GM21737 (cell line): Measurements from ENCODE around the gene C4B.
"Not testable (repeated sequence)": the region's sequence is repeated elsewhere in the genome, so short reads cannot be mapped to it uniquely, and the experiment has no call there.

Experiments
- ATAC-seq: cut with Tn5 transposase; IDR thresholded peaks from one replicate; pipeline ENCODE4 v1.9.1; 2021; ENCODE audit warnings: mild to moderate bottlenecking, moderate library complexity; ENCODE audit not compliant: unreplicated experiment

Gene C4B

DNA sequence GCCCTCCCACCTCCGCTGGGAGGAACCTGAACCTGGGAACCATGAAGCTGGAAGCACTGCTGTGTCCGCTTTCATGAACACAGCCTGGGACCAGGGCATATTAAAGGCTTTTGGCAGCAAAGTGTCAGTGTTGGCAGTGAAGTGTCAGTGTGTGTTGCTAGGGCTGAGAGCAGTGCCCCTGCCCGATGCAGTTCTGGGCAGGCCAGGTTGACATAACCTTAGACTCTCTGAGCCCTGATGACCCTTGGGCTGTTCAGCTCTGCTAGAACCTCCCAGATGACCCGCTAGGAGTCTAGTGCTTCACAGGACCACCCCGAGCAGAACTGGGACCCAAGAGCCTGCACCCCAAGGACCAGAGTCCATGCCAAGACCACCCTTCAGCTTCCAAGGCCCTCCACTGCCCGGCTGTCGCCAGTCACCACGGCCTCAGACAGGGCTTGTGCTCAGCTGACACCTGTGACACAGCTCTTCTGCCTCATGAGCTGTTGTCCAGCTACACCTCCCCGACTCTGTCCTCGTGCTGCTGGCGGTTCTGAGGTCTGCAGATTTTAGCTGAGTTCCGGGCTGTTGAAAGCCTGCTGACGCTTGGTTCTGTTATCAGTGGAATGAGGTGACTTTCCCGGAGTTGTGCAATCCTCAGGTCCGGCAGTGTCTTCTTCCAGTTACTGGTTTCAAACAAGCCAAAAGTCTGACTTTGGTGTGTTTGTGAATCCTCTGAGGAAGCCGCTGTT lies 20.9 kb downstream of the C4B start:
- ATAC-seq: not testable (repeated sequence)

DNA sequence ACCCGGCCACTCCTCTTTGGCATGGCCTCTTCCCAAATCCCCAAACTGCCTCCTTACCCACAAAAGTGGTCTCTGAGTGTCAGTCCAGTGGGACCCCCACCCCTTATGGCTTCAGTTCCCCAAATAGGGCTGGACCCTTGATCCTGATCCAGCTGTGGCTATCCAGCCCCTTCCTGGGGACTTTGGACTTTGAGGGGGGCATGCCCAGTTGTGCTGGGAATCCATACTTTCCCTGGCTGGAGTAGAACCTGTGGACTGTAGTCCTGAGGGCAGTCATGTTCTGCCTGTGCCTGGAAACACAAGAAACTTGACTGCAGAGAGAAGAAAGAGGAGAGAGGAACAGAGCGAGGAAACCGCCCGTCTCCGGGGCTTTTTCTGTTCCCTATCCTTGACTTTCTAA lies 22.5 kb downstream of the C4B start:
- ATAC-seq: not testable (repeated sequence)

DNA sequence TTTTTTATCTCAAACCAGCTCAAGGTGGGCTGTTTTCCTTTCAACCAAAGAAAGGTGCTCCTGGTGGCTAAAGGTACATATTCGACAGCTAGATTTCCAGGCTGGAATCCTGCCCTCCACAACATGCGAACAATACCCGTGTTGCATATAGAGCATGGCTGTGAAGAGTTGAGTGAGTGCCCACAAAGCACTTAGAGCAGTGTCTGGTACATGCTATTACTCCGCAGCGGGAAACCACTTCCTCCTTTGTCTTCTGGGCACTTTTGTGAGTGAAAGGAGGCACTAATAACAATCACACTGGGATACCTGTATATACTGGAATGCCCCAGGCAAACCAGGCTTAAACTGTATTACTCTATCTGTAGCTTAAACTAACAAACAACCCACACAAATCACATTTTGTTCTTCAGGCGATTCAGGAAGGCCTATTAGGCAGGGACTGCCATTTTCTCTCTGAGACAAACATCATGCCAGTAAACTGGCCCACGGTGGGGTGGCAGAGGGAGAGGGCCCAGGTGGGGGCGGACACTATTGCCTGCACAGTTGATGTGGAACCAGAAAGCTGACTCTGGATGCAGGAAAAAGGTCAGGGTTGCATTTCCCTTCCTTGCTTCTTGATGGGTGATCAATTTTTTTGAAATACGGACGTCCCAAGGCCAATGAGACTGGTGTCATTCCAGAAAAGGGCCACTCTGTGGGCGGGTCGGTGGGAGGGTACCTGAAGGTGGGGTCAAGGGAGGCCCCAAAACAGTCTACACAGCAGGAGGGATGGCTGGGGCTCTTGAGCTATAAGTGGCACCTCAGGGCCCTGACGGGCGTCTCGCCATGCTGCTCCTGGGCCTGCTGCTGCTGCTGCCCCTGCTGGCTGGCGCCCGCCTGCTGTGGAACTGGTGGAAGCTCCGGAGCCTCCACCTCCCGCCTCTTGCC lies 23.3 kb downstream of the C4B start, which contains the start of gene CYP21A2:
Gene CYP21A2 (plus strand): TSS at position 818 of the 927 bp plus-strand sequence. CDS start 8 bp downstream, at position 826.
- not testable (repeated sequence) for ATAC-seq

DNA sequence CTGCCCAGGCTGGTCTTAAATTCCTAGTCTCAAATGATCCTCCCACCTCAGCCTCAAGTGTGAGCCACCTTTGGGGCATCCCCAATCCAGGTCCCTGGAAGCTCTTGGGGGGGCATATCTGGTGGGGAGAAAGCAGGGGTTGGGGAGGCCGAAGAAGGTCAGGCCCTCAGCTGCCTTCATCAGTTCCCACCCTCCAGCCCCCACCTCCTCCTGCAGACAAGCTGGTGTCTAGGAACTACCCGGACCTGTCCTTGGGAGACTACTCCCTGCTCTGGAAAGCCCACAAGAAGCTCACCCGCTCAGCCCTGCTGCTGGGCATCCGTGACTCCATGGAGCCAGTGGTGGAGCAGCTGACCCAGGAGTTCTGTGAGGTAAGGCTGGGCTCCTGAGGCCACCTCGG lies 24.3 kb downstream of the C4B start:
- not testable (repeated sequence) for ATAC-seq

DNA sequence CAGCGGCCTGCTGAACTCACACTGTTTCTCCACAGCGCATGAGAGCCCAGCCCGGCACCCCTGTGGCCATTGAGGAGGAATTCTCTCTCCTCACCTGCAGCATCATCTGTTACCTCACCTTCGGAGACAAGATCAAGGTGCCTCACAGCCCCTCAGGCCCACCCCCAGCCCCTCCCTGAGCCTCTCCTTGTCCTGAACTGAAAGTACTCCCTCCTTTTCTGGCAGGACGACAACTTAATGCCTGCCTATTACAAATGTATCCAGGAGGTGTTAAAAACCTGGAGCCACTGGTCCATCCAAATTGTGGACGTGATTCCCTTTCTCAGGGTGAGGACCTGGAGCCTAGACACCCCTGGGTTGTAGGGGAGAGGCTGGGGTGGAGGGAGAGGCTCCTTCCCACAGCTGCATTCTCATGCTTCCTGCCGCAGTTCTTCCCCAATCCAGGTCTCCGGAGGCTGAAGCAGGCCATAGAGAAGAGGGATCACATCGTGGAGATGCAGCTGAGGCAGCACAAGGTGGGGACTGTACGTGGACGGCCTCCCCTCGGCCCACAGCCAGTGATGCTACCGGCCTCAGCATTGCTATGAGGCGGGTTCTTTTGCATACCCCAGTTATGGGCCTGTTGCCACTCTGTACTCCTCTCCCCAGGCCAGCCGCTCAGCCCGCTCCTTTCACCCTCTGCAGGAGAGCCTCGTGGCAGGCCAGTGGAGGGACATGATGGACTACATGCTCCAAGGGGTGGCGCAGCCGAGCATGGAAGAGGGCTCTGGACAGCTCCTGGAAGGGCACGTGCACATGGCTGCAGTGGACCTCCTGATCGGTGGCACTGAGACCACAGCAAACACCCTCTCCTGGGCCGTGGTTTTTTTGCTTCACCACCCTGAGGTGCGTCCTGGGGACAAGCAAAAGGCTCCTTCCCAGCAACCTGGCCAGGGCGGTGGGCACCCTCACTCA lies 25.0 kb downstream of the C4B start:
- ATAC-seq: not testable (repeated sequence)

DNA sequence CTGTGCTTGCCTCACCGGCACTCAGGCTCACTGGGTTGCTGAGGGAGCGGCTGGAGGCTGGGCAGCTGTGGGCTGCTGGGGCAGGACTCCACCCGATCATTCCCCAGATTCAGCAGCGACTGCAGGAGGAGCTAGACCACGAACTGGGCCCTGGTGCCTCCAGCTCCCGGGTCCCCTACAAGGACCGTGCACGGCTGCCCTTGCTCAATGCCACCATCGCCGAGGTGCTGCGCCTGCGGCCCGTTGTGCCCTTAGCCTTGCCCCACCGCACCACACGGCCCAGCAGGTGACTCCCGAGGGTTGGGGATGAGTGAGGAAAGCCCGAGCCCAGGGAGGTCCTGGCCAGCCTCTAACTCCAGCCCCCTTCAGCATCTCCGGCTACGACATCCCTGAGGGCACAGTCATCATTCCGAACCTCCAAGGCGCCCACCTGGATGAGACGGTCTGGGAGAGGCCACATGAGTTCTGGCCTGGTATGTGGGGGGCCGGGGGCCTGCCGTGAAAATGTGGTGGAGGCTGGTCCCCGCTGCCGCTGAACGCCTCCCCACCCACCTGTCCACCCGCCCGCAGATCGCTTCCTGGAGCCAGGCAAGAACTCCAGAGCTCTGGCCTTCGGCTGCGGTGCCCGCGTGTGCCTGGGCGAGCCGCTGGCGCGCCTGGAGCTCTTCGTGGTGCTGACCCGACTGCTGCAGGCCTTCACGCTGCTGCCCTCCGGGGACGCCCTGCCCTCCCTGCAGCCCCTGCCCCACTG lies 25.9 kb downstream of the C4B start:
- ATAC-seq: not testable (repeated sequence)

DNA sequence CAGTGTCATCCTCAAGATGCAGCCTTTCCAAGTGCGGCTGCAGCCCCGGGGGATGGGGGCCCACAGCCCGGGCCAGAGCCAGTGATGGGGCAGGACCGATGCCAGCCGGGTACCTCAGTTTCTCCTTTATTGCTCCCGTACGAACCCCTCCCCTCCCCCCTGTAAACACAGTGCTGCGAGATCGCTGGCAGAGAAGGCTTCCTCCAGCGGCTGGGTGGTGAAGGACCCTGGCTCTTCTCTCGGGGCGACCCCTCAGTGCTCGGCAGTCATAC lies 26.4 kb downstream of the C4B start:
- ATAC-seq: not testable (repeated sequence)

DNA sequence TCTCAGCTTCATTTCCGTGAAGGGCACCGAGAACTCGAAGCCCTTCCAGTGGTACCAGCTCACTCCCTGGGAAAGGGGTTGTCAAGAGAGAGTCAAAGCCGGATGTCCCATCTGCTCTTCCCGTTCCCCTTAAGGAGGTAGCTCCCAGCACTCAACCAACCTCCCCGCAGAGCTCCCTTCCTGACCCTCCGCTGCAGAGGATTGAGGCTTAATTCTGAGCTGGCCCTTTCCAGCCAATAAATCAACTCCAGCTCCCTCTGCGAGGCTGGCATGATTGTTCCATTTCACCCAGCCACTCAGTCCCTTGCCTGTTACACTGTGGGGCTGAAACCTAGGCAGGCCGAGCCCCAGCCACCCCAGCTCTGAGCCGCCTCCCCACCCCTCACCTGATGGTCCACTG lies 26.8 kb downstream of the C4B start:
- not testable (repeated sequence) for ATAC-seq

DNA sequence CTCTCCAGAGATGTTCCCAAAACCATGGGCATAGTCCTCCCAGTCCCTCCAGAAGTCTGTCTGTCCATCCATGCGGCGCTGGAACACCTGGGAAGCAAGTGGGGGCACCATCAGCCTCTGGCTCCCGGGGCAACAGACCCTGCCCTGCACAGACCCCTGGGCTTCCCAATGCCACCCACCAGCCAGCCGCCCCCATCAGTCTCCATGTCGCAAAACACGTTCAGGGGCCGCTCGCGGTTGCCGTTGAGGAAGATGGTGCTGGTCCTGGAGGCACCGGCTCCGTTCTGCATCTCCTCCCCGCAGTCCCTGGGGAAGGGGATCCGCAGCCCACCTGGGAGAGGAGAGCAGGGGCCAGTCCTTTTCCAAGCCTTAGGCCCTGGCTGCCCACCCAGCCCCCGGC lies 27.7 kb downstream of the C4B start:
- ATAC-seq: not testable (repeated sequence)

DNA sequence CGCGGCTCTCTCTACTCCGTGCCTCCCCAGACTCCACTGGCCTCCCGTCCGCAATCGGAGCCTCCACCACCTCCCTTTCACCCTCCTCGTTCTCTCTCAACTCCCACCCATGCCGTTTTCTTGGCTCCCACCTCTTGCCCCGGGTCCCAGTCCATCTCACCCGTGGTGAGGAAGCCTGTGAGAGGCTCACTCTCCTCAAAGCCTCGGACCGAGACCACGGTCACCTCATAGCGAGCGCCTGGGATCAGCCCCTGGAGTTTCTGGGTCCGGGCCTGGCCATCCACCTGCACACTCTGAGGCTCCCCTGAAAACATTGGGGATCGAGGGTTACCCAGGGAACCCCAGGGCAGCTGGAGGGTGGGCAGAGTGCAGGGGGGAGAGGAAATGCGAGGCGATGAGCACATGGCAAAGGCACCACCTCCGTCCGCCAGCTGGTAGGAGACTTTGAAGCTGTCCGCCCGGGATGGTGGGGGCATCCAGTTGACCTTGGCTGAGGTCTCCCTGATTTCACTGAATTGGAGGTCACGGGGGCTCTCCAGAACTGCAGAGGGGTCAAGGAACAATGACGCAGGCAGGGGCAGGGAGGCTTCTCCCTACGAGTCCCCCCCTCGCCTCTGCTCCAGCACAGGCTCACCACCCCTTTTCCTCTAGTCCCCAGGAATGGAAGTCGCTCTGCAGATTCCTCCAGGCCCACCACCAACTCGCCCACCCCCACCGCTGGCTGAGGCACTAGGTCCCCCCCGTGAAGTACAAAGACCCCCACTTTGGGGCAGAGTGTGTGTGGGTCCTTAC lies 29.2 kb downstream of the C4B start:
- not testable (repeated sequence) for ATAC-seq

DNA sequence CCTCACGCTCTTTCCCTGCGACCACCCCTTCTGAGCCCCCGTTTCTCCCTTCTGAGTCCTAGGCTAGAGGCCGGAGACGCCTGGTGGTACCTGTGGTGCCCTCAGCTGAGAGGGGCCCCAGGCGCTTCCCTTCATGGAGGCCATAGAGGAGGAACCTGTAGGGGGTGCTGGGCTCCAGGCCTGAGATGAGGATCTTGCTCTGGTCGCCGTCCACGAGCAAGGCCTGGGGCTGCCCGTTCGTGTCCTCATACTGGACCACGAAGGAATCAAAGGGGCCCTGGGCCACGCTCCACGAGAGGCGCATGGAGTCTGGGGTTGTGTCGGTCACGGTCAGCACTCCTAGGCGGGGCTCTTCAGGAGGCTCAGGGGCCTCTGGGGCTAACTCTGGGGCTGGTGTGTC lies 30.3 kb downstream of the C4B start:
- not testable (repeated sequence) for ATAC-seq

DNA sequence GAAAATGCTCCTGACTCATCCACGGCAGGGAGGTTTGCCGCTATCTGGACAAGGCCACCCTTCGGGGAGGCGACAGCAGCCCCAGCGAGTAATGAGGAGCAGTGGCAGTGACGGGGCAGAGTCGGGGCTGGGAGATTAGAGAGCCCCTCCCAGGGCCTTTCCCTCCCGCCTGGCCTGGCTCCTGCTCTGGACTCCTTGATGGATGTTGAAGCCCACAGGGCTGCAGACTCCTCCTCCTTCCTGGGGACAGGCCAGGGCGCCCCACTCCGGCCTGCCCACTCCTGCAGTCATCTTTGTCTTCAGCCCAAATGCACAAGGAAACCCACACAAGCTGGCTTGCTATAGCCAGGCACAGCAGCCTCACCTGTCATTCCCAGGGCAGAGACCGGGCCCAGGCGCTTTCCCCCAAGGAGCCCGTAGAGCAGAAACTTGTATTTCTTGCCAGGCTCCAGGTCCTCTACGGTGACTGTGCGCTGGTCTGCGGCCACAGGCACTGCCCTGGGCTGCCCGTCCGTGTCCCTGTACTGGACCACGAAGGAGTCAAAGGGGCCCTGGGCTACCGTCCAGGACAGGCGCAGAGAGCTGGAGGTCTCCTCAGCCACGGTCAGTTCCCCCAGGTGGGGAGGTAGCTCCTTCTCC lies 31.3 kb downstream of the C4B start:
- no peak for ATAC-seq

DNA sequence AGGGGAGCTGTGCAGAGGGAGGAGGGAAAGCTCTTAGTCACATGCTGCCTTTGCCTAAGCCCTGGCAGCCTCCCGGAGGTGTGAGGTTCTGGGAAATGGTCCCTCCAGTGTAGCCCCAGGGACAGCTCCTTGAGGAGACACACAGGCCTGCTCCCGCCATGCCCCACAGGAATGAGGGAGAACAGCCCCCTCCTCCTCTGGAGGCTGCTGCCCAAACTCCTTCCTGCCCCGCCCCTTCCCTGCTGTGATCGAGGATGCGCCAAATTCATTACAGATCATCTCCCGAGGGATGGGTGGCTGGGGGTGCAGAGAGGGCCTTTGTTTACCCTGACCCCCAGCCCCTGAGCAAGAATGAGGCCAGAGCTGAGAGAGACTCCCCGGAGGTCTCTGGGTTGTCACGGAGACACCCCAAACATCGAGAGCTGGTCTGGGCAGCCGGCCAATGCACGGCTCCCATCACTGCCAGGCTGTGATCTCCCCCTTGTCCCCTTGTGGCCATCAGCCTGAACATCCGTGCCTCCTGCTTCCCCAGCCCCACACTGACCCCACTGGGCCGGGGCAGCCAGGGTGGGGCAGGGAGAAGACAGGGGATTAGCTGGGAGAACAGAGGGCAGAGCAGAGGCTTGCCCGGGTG lies 32.0 kb downstream of the C4B start:
- no peak for ATAC-seq

DNA sequence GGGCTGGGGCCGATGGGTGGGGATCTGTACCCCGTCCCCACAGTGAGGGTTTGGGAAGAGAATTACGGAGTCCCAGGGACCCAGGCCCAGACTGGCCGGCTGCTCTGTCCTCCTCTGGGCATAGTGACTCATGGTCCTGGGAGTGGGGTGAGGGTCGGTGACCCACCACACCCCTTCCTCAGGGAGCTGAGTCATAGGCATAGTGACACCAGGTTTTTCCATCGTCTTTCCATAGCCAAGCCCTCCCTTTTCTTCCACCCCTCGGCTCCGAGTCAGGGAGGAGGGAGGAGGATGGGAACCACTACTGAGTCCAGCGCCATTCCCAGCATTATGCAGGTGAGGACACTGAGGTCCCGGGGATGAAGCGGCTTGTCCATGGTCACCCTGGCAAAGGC lies 32.5 kb downstream of the C4B start:
- ATAC-seq: no peak

DNA sequence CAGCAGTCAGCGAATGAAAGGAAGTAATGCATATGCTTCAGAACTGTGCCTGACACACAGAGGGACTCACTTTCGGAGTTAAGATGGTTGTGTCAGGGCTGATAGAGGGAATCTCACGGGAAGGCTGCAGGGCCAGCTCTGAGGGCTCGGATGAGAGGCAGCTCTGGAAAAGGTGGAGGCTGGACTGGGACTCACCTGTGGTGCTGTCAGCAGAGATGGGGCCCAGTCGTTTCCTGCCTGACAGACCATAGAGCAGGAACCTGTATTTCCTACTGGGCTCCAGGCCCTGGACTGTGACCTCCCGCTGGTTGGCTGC lies 32.9 kb downstream of the C4B start:
- ATAC-seq: no peak

DNA sequence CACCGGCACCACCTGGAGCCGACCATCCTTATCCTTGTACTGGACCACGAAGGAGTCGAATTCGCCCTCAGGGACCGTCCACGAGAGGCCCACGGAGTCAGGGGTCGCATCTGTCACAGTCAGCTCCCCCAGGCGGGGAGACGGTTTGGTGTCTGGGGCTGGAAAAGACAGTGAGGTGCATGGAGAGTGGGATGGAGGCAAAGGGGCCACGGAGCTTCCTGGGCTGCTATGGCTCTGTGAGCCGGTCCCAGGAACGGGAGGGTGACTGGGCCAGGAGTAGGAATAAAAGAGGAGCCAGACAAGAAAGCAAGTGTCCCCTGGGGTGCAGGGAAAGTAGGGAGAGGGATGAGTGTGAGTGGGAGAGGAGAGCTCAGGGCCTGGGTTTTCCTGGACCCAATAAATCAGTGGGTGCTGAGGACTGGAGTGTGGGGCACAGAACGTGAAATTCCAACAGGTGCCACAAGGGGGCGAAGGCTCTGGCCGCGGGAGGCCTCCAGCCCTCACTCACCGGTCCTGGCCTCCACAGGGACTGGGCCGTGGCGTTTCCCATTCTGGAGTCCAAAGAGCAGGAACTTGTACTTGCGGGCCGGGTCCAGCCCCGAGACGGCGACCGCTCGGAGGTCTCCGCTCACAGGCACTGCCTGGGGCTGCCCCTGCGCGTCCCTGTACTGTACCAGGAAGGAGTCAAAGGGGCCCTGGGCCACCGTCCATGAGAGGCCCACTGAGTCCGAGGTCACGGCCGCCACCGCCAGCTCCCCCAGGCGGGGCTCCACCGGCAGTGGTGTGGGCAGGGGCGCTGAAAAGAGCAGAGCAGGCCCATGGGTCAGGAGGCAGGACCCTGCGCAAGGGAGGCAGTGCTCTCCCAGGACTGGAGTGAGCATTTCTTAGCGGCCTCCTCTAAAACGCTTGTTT lies 33.5 kb downstream of the C4B start:
- ATAC-seq: no peak

DNA sequence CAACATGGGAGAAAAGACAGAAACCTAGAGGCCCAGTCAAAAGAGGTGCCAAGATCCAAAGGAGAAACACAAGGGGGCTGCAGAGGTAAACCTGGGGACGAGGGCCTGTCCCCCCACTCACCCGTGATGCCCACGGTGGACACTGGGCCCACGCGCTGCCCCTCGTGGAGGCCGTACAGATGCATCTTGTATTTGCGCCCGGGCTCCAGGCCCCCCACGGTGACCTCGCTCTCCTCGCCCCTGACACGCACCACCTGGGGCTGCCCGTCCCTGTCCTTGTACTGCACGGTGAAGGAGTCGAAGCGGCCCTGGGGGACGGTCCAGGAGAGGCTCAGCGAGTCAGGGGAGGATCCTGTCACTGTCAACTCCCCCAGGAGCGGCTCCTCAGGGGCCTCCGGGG lies 34.6 kb downstream of the C4B start:
- not testable (repeated sequence) for ATAC-seq

DNA sequence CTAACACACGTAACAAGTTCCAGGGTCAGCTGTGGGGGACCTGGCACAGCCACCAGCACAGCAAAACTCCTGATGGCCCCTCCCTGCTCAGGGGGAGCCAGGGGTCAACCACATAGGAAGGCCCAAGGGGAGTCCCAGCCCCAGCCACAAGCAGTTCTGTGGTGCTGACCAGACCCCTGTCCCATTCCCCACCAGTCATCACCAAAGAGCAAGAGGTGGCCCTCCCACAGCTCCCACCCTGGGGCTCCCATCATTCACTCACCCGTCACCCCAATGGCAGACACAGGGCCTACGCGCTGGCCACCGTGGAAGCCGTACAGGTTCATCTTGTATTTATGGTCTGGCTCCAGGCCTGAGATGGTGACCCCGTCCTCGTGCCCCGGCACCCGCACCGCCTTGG lies 35.1 kb downstream of the C4B start:
- ATAC-seq: not testable (repeated sequence)
